ENCODE data around the gene CD4. TPM values are rescaled to one million over a fixed set of nuclear protein-coding genes. Genes with fewer than 3 reads are reported as not detected.

The CD4 gene
- total RNA-seq, 3 donors from 2014 or later = 42.0 to 76.9 (median 51.4) TPM

- DNase-seq (no peak), ATAC-seq (no peak)
- Mint-ChIP-seq H3K36me3 (ENCODE audit: insufficient read depth) (peaks cover 4% of the 10 kb centered on the region), H3K9me3 (no peaks in the 10 kb centered on the region), H3K4me3 (peak overlapping the region; percentile 33), H3K4me1 (ENCODE audit: low read depth) (peaks cover 22% of the 10 kb centered on the region), H3K27me3 (ENCODE audit: low read depth) (peaks cover 32% of the 10 kb centered on the region)
These were observed 33.3 kb downstream of the CD4 start for GRCh38 chr12:6822426-6823135.

GRCh38 chr12:6823182-6824084, 34.1 kb downstream of the CD4 start:
- H3K27me3 Mint-ChIP-seq (ENCODE audit: low read depth) = peaks cover 34% of the 10 kb centered on the region
- H3K4me3 Mint-ChIP-seq = no peak overlapping the region
- no peaks in the 10 kb centered on the region for H3K9me3 Mint-ChIP-seq
- ATAC-seq (no peak), DNase-seq (no peak)
- H3K36me3 Mint-ChIP-seq (ENCODE audit: insufficient read depth) = no peaks in the 10 kb centered on the region
- H3K4me1 Mint-ChIP-seq (ENCODE audit: low read depth) = peaks cover 25% of the 10 kb centered on the region

- Mint-ChIP-seq H3K4me1 (ENCODE audit: low read depth) (peaks cover 25% of the 10 kb centered on the region), H3K9me3 (no peaks in the 10 kb centered on the region), H3K36me3 (ENCODE audit: insufficient read depth) (no peaks in the 10 kb centered on the region), H3K4me3 (no peak overlapping the region), H3K27me3 (ENCODE audit: low read depth) (peaks cover 39% of the 10 kb centered on the region)
- no peak for DNase-seq
- ATAC-seq = no peak
These were observed 34.9 kb downstream of the CD4 start for GRCh38 chr12:6824085-6824775.

- H3K27me3 Mint-ChIP-seq (ENCODE audit: low read depth) = peaks cover 40% of the 10 kb centered on the region
- no peaks in the 10 kb centered on the region for H3K36me3 Mint-ChIP-seq (ENCODE audit: insufficient read depth)
- no peak for ATAC-seq
- H3K9me3 Mint-ChIP-seq = no peaks in the 10 kb centered on the region
- peaks cover 29% of the 10 kb centered on the region for H3K4me1 Mint-ChIP-seq (ENCODE audit: low read depth)
- H3K4me3 Mint-ChIP-seq = no peak overlapping the region
- DNase-seq = no peak
These were observed 35.6 kb downstream of the CD4 start for GRCh38 chr12:6824901-6825381.

- no peaks in the 10 kb centered on the region for H3K9me3 Mint-ChIP-seq
- peaks cover 27% of the 10 kb centered on the region for H3K4me1 Mint-ChIP-seq (ENCODE audit: low read depth)
- H3K4me3 Mint-ChIP-seq = no peak overlapping the region
- DNase-seq = peak; percentile 84
- H3K36me3 Mint-ChIP-seq (ENCODE audit: insufficient read depth) = no peaks in the 10 kb centered on the region
- peaks cover 40% of the 10 kb centered on the region for H3K27me3 Mint-ChIP-seq (ENCODE audit: low read depth)
- ATAC-seq = peak; percentile 62 to 63
These were observed 36.2 kb downstream of the CD4 start for GRCh38 chr12:6825398-6826124.

GRCh38 chr12:6826125-6826733, 36.9 kb downstream of the CD4 start:
- Mint-ChIP-seq H3K4me1 (ENCODE audit: low read depth) (peaks cover 20% of the 10 kb centered on the region), H3K4me3 (no peak overlapping the region), H3K9me3 (no peaks in the 10 kb centered on the region), H3K27me3 (ENCODE audit: low read depth) (peaks cover 43% of the 10 kb centered on the region), H3K36me3 (ENCODE audit: insufficient read depth) (no peaks in the 10 kb centered on the region)
- ATAC-seq = no peak
- DNase-seq = no peak

- H3K27me3 Mint-ChIP-seq (ENCODE audit: low read depth) = peaks cover 42% of the 10 kb centered on the region
- ATAC-seq (no peak), DNase-seq (no peak)
- no peaks in the 10 kb centered on the region for H3K9me3 Mint-ChIP-seq
- H3K4me3 Mint-ChIP-seq = peak overlapping the region; percentile 50
- H3K4me1 Mint-ChIP-seq (ENCODE audit: low read depth) = peaks cover 18% of the 10 kb centered on the region
- no peaks in the 10 kb centered on the region for H3K36me3 Mint-ChIP-seq (ENCODE audit: insufficient read depth)
These were observed 37.6 kb downstream of the CD4 start for GRCh38 chr12:6826734-6827436.

- H3K9me3 Mint-ChIP-seq = no peaks in the 10 kb centered on the region
- H3K4me1 Mint-ChIP-seq (ENCODE audit: low read depth) = peaks cover 15% of the 10 kb centered on the region
- H3K4me3 Mint-ChIP-seq = peak overlapping the region; percentile 50
- ATAC-seq = no peak
- DNase-seq = peak; percentile 48
- peaks cover 40% of the 10 kb centered on the region for H3K27me3 Mint-ChIP-seq (ENCODE audit: low read depth)
- no peaks in the 10 kb centered on the region for H3K36me3 Mint-ChIP-seq (ENCODE audit: insufficient read depth)
These were observed 38.1 kb downstream of the CD4 start for GRCh38 chr12:6827437-6827911.

GRCh38 chr12:6827982-6828780, 38.9 kb downstream of the CD4 start, which contains the start of gene P3H3:
TSS of gene P3H3 (plus strand) at chr12:6828407. CDS start at chr12:6828441, 34 bp downstream.
- no peaks in the 10 kb centered on the region for H3K36me3 Mint-ChIP-seq (ENCODE audit: insufficient read depth)
- H3K9me3 Mint-ChIP-seq = no peaks in the 10 kb centered on the region
- peaks cover 15% of the 10 kb centered on the region for H3K4me1 Mint-ChIP-seq (ENCODE audit: low read depth)
- peak within 1 kb of the TSS; percentile 82 for H3K4me3 Mint-ChIP-seq
- peaks cover 34% of the 10 kb centered on the region for H3K27me3 Mint-ChIP-seq (ENCODE audit: low read depth)
- DNase-seq = no peak
- peak; percentile 51 to 55 for ATAC-seq

GRCh38 chr12:6828781-6829535, 39.6 kb downstream of the CD4 start:
- Mint-ChIP-seq H3K4me1 (ENCODE audit: low read depth) (peaks cover 15% of the 10 kb centered on the region), H3K36me3 (ENCODE audit: insufficient read depth) (no peaks in the 10 kb centered on the region), H3K27me3 (ENCODE audit: low read depth) (peaks cover 33% of the 10 kb centered on the region), H3K9me3 (no peaks in the 10 kb centered on the region), H3K4me3 (peak overlapping the region; percentile 82)
- DNase-seq = peak; percentile 30
- peak; percentile 53 to 63 for ATAC-seq

- Mint-ChIP-seq H3K4me3 (peak overlapping the region; percentile 82), H3K27me3 (ENCODE audit: low read depth) (peaks cover 29% of the 10 kb centered on the region), H3K36me3 (ENCODE audit: insufficient read depth) (no peaks in the 10 kb centered on the region), H3K9me3 (no peaks in the 10 kb centered on the region), H3K4me1 (ENCODE audit: low read depth) (peaks cover 16% of the 10 kb centered on the region)
- DNase-seq (no peak), ATAC-seq (no peak)
These were observed 40.4 kb downstream of the CD4 start for GRCh38 chr12:6829536-6830220.
